SK-N-DZ (cell line): Measurements from ENCODE around the gene SMYD1.

Experiments used
- DNase-seq: peaks from one replicate; pipeline ENCODE4 v3.0.0-alpha.2; 2015; ENCODE audit warnings: low spot score

The SMYD1 gene

GRCh38 chr2:88122141-88122884 is 54.7 kb downstream of the SMYD1 start:
- no peak for DNase-seq

DNA sequence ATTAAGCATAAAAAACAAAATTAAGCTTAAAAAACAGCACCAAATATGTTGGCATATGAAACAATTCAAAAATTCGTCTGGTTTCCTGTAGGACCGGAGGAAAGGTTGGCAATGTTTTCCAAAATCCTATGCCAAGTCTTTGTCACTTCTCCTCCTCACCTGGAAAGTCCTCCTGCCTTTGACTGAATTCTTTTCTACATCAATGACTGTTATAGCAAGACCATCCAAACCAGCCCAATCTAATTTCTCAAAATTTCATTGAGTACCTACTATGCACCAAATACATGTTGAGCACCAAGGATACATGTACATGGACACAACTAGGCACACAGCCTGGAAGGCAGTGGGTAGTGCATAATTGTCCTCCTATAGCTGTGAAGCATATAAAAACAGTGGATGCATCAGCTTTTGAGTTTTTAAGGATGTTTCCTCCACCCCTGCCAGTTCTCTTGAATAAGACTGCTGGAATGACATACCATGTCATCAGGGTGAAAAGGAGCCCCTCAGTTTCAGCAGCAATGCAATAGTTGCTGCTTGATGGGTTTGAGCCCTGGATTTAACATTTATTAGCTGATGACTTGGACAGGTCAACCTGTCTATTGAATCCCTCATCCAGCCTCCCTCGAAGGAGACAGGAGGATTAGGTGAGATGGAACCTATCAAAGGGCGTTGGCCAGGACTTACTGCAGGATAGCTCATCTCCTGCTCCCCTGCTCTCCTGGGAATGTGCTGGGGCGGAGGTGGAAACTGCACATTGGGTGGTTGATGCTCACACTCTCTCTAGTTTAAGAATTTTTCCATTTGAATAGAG is 55.7 kb downstream of the SMYD1 start:
- no peak for DNase-seq

DNA sequence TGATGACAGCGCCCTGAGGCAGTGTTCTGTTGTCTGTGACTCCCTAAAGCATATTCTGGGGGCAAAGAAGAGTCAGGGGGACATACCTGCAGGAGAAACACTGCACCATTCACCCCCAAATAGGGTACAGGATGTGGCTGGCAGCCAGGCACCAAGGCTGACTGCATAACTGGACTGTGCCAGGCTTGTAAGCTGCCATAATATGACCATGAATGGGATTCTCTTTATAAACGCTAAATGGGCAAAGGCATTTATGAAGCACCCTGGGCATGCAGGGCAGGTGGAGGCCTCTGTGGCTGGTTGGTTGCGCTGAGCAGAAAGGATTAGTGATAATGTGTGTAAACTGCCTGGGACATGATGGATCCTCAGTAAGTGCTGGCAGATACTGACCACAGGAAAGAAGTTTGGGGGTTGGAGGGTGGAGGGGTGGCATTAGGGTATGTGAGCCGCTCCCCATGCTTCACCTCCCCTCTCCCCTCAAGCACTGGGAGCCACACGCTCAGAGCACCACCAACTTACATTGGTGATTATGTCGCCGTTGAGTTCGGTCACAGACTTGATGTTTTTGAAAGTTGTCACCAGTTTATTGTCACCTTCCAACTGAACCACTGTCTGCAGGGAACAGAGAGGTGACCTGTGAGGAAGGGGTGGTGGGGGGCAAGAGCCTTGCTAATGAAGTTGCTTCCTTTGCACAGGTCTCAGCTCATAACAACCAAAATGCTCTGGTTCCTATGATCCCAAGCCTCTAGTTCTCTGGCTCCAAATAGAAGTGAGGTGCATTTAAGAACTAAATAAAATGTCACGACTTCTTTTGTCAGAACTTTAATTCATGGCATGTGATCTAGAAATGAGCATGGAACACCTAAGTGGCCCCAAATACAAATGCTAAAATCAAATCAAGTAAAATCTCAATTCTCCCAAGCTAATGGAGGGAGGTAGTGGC is 56.6 kb downstream of the SMYD1 start:
- no peak for DNase-seq

GRCh38 chr2:88125344-88125923 is 57.8 kb downstream of the SMYD1 start:
- no peak for DNase-seq

GRCh38 chr2:88125924-88126771 is 58.5 kb downstream of the SMYD1 start:
- DNase-seq: no peak

- no peak for DNase-seq
These were observed 59.4 kb downstream of the SMYD1 start for GRCh38 chr2:88126772-88127637.

GRCh38 chr2:88127638-88127887 is 59.9 kb downstream of the SMYD1 start:
- DNase-seq: no peak

DNA sequence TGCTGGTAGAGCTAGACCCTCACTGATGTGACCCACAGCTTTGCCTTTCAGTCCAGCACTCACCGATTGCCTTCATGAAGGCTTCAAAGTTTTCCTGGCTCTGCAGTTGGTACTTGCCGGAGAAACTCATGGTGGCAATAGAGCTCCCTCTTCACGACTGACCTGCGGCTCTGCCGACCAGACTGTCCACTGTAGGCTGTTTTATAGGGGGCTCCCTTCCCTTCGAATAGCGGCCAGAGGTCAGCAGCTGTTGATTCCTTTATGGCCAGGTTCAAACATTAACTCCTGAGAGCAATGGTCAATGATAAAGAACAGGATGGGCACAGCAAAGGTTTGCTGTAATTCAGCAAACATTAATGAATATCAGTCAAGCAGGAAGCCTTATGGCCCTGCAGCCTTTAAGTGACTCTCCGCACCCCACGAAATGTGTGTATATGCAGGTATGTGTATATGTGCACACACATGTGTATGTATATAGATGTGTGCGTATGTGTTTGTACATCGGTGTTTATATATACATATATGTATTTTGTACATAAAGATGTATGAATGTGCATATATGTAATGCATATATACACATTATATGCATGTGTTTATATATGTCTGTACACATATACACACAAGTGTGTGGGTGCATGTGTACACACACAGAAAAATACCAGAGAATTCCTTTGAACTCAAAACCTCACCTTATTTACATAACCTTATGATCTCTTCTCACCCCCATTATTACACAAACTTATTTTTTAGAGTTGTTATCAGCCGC is 60.4 kb downstream of the SMYD1 start, which contains the start of gene FABP1:
FABP1 (minus strand) TSS at position 175 of the 766 bp plus-strand sequence; CDS start at position 130, 45 bp downstream.
- DNase-seq: no peak

GRCh38 chr2:88128654-88129312 is 61.2 kb downstream of the SMYD1 start:
- no peak for DNase-seq

- no peak for DNase-seq
These were observed 61.8 kb downstream of the SMYD1 start for GRCh38 chr2:88129313-88129959.

DNA sequence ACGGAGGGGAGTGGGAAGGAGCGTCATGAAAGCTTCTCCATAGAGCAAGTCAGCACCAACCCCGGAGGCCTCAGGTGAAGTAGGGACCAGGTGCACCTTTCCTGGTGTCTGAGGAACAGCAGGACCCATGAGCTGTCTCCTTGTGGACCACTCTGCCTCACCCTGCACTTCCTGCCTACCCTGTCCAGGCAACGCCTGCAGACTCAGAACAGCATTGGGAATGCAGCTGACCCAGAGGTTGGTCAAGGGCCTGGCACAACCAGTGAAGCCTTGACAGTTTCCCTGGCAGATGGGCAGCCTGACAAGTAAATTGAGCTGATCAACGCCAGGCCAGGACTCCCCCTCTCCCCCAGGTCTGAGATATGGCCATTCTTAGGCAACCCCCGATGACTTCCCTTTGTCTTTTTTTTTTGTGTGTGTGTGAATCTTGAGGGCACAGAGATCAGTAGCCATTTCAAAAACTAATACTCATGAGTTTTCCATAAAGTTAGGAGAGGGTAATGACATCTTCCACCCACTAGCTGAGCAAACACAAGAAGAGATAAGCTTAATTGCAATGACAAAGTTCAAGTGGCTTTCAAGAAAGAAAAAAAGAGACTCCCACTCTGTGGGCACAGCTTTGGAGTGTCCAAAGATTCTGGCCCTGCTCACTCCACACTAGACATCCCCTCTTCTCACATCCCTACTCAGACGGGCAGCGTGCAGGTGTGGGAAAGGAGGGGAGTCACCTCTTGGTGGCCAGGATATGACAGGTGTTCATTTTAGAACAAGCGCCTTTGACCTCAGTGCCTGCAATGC is 63.8 kb downstream of the SMYD1 start:
- DNase-seq: no peak

DNA sequence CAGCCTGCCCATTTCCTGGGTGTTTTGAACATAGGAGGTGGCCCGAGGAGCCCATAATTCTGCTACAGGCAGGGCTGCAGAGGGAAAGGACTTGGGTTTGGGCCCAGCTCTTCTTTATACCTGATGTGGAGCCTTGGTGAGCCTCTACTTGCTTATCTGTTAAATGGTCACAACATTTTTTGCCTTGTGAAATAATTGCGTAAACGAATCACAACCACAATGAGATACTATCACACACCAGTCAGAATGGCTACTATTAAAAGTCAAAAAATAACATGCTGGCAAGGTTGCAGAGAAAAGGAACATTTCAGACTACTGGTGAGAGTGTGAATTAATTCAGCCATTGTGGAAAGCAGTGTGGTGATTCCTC is 64.4 kb downstream of the SMYD1 start:
- DNase-seq: no peak

DNA sequence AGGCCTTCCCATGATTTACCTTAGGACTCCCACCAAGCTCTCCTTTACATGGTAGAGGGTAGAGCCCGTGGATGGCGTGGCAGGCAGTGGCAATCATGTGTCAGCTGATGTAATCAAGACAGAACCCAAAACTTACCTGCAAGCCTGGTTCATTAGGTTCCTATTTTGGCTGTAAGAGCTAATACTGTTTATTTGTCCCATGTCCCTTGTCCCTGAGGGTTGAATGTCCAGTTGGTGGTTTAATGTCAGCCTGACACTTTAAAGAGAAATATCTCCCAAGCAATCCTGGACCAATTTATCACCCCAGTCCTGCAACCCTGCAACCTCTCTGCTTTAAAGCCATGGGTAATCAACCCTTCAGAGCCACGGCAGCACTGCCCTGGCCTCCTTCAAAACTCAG is 66.2 kb downstream of the SMYD1 start:
- no peak for DNase-seq

DNA sequence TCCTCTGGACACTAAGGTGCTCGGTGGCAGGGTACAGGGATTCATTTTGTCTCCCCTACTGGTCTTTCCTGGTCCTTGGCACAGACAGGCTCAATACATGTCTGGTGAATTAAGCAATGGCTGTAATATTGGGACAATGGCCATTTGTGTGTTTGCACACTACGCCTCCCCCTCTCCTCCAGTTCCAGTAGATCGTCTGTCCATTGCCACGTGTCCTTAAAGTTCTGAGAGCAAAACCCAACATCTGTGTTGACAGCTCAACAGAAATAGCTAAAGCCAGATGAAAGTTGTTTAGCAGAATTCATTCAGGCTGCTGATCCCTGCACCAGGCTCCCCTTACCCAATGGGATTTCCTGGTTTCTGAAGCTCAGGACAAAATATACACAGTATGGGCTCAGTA is 69.2 kb downstream of the SMYD1 start:
- no peak for DNase-seq

DNA sequence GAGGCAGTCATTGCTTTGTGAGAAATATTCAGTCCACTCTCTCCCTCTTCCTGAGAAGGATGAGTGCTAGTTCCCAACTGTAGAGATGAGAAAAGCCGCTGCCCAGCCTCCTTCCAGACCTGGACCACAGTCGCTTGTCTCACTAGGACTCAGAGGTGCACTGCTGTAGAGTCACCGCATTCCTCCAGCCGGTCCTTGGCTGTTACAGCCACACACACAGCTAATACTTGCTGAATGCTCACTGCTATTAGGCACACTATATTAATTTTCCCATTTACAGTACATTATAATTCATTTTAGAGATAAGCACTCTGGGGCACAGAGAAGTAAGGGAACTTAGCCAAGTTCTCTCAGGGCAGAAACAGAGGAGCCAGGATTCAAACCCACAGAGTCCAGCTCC is 70.2 kb downstream of the SMYD1 start:
- DNase-seq: no peak

DNA sequence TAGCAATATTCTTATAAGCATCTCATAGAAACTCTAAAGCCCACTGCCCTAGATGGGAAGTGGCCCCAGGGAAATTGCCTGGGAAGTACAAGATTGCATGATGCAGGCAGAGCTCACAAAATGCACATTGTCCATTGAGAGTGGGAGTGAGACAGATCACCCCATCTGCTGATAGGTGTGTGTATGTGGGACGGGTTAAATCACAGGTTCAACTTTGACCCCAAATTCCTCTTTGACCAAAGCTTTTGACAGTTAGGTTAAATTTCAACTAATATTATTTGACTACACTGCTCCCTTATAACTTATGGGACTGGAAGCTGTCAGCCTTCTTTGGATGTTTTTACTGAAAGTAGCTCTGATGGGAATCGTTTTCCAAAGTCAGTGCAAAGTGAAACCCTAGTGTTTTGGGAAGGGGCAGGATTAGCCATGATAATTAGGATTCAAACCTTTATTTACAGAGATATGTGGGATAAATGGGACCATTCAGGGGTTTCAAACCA is 71.6 kb downstream of the SMYD1 start:
- no peak for DNase-seq

DNA sequence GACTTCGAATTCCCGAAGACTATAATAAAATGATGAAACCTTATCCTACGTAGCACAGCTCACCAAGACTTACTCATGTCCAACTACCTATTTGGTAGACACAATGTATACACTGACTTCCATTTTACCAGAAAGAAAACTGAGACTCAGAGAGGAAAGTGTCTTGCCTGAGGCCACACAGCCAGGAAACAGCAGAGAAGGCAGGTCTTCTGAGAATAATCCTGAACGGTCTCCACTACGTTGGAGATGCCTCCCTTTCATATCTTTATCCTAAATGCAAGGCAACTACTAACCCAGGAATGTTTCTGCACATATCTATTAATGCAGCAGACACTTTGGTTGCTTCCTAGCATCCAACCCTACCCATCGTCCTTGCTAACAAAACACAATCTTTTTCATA is 72.2 kb downstream of the SMYD1 start:
- DNase-seq: no peak
